ENCODE measurements around the gene OLIG1. TPM values are rescaled to one million over a fixed set of nuclear protein-coding genes. Genes with fewer than 3 reads are reported as not detected.

OLIG1 gene
- total RNA-seq, 2 experiments from 2014 or later: not detected

DNA sequence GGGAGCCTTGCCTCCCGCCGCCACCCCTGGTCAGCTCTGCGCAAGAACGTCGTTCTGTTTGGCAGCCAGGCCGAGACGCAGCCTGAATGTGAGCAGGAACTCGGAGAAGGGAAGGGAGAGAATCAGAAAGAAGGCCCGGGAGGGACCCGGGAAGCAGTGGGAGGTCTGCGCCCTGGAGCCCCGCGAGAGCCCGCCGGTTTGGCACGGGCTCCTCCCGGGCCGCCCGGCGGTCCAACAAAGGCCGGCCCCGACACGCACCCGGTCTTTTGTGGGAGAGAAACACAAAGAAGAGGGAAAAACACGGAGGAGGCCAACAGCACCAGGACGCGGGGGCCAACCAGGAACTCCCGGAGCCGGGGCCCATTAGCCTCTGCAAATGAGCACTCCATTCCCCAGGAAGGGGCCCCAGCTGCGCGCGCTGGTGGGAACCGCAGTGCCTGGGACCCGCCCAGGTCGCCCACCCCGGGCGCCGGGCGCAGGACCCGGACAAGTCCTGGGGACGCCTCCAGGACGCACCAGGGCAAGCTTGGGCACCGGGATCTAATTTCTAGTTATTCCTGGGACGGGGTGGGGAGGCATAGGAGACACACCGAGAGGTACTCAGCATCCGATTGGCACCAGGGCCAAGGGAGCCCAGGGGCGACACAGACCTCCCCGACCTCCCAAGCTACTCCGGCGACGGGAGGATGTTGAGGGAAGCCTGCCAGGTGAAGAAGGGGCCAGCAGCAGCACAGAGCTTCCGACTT lies 46.9 kb upstream of the OLIG1 start:
- Histone ChIP-seq H4K20me1 (ENCODE audit: insufficient read depth, low read length) (no peaks in the 10 kb centered on the region), H3K79me2 (ENCODE audit: insufficient read depth, low read depth, low read length) (no peaks in the 10 kb centered on the region), H3K4me1 (ENCODE audit: insufficient read depth, low read length, poor library complexity, severe bottlenecking) (no peaks in the 10 kb centered on the region), H2AFZ (ENCODE audit: low read length) (no peak overlapping the region), H3K4me3 (ENCODE audit: low read depth, low read length, poor library complexity, severe bottlenecking) (no peak overlapping the region), H3K9me2 (ENCODE audit: insufficient read depth, low read length) (no peaks in the 10 kb centered on the region), H3K27ac (ENCODE audit: low read depth, low read length, poor library complexity, severe bottlenecking) (no peak overlapping the region), H3K4me2 (ENCODE audit: low read length) (no peak overlapping the region), H3K36me3 (ENCODE audit: insufficient read depth, low read length) (no peaks in the 10 kb centered on the region), H3K9me3 (ENCODE audit: low read length) (no peaks in the 10 kb centered on the region)
- BruUV-seq (replicated peaks): no TSS peak
- TF ChIP-seq EZH2phosphoT487 (IDR thresholded peaks at IDR 0.05; ENCODE audit: borderline replicate concordance, low read depth, low read length): no peak
- TF ChIP-seq, protein P1, sequence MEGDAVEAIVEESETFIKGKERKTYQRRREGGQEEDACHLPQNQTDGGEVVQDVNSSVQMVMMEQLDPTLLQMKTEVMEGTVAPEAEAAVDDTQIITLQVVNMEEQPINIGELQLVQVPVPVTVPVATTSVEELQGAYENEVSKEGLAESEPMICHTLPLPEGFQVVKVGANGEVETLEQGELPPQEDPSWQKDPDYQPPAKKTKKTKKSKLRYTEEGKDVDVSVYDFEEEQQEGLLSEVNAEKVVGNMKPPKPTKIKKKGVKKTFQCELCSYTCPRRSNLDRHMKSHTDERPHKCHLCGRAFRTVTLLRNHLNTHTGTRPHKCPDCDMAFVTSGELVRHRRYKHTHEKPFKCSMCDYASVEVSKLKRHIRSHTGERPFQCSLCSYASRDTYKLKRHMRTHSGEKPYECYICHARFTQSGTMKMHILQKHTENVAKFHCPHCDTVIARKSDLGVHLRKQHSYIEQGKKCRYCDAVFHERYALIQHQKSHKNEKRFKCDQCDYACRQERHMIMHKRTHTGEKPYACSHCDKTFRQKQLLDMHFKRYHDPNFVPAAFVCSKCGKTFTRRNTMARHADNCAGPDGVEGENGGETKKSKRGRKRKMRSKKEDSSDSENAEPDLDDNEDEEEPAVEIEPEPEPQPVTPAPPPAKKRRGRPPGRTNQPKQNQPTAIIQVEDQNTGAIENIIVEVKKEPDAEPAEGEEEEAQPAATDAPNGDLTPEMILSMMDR (conservative IDR thresholded peaks at IDR 0.05; ENCODE audit: low read length): no peak
- POLR2A ChIA-PET: no interaction called here
- intact Hi-C loops (cut with micrococcal nuclease; ENCODE audit: unreplicated experiment): no loop called here
- no peak for DNase-seq (ENCODE audit: low spot score)
- CTCF ChIA-PET (ENCODE audit: unreplicated experiment): no interaction called here

DNA sequence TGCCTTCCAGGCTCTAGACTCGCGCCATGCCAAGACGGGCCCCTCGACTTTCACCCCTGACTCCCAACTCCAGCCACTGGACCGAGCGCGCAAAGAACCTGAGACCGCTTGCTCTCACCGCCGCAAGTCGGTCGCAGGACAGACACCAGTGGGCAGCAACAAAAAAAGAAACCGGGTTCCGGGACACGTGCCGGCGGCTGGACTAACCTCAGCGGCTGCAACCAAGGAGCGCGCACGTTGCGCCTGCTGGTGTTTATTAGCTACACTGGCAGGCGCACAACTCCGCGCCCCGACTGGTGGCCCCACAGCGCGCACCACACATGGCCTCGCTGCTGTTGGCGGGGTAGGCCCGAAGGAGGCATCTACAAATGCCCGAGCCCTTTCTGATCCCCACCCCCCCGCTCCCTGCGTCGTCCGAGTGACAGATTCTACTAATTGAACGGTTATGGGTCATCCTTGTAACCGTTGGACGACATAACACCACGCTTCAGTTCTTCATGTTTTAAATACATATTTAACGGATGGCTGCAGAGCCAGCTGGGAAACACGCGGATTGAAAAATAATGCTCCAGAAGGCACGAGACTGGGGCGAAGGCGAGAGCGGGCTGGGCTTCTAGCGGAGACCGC lies 46.3 kb upstream of the OLIG1 start:
- no peak for DNase-seq (ENCODE audit: low spot score)
- CTCF ChIA-PET (ENCODE audit: unreplicated experiment): no interaction called here

More for the DNA sequence above, 46.3 kb upstream of the OLIG1 start:
- no peaks in the 10 kb centered on the region for H3K36me3 ChIP-seq (ENCODE audit: insufficient read depth, low read length)
- H3K4me2 ChIP-seq (ENCODE audit: low read length): no peak overlapping the region
- TF ChIP-seq EZH2phosphoT487 (IDR thresholded peaks at IDR 0.05; ENCODE audit: borderline replicate concordance, low read depth, low read length): no peak
- TF ChIP-seq, protein P1 (conservative IDR thresholded peaks at IDR 0.05; ENCODE audit: low read length): no peak
- no peak overlapping the region for H3K4me3 ChIP-seq (ENCODE audit: low read depth, low read length, poor library complexity, severe bottlenecking)
- no peak overlapping the region for H2AFZ ChIP-seq (ENCODE audit: low read length)
- no peaks in the 10 kb centered on the region for H3K9me2 ChIP-seq (ENCODE audit: insufficient read depth, low read length)
- no TSS peak for BruUV-seq (replicated peaks)
- no peaks in the 10 kb centered on the region for H3K4me1 ChIP-seq (ENCODE audit: insufficient read depth, low read length, poor library complexity, severe bottlenecking)
- H3K79me2 ChIP-seq (ENCODE audit: insufficient read depth, low read depth, low read length): no peaks in the 10 kb centered on the region
- intact Hi-C loops (cut with micrococcal nuclease; ENCODE audit: unreplicated experiment): no loop called here
- no peak overlapping the region for H3K27ac ChIP-seq (ENCODE audit: low read depth, low read length, poor library complexity, severe bottlenecking)
- no peaks in the 10 kb centered on the region for H3K9me3 ChIP-seq (ENCODE audit: low read length)
- POLR2A ChIA-PET: no interaction called here
- H4K20me1 ChIP-seq (ENCODE audit: insufficient read depth, low read length): no peaks in the 10 kb centered on the region

Measured in OCI-LY7 (cell line).